NCI-H1436 (cell line): ENCODE data around the gene ALOX15B.
"Not testable (repeated sequence)": the region's sequence is repeated elsewhere in the genome, so short reads cannot be mapped to it uniquely, and the experiment has no call there.

Experiments used
- DNase-seq: peaks from one replicate; lab custom pipeline; 2025; lab: John Stamatoyannopoulos, UW

The ALOX15B gene

DNA sequence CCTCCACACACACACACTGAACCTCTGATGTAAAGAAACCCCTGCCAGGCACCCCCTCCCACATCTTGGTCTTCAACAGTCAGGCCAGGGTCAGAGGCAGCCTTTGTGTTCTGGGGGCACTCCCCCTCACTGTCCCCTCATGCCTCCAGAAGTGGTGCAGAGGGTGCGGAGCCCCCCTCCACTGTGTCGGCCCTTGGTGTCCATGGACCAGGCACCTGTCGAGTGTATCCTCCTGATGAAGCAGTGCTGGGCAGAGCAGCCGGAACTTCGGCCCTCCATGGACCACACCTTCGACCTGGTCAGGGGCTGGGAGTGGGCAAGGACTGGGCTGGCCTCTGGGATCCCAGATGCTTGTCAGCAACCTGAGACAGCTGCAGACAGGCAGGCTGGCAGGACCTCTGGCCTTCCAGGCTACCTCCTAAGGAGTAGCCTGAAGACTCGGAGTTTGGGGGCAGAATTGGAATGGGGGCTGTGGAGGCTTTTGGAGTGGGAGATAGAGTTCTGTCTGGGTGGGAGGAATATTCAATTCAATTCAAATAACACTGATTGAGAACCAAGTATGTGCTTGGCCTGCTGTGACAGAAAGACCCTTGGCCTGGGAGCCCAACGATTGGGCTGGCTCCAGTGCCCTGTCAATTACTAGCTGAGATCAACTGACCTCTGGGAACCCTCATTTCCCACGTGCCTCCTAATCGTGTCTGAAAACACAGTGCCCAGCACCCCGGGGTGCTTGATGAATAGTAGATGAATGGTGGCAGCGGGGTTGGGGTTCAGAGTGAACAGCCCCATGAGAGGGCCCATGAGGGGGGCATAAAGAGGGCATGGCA, 24.9 kb upstream of the ALOX15B start:
- DNase-seq: no peak

DNA sequence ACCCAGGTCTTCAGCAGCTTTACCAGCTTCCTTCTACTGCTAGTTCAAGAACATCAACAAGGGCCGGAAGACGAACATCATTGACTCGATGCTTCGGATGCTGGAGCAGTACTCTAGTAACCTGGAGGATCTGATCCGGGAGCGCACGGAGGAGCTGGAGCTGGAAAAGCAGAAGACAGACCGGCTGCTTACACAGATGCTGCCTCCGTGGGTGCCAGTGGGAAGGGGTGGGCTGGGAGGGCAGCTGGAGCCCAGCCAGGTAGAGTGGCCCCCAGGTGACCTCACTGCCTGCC, 24.4 kb upstream of the ALOX15B start:
- DNase-seq: no peak

DNA sequence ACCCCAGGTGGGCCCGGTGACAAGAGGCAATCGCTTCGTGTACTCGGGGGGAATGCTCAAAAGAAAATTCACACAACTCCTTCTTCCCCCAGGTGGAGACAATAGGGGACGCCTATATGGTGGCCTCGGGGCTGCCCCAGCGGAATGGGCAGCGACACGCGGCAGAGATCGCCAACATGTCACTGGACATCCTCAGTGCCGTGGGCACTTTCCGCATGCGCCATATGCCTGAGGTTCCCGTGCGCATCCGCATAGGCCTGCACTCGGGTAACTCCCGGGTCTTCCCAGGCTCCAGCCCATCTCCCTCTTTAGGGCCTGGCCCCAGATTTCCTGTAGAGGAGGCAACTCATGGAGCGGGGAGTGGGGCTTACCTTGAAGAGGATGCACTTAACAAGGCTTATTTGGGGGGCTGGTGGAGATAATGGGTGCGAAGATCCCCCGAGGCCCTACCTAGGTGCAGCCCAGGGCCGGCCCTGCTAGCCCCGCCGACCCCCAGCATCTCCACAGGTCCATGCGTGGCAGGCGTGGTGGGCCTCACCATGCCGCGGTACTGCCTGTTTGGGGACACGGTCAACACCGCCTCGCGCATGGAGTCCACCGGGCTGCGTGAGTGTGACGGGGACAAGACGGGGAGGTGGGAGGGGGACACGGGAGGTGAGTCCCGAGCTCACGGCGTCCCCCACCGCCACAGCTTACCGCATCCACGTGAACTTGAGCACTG, 23.5 kb upstream of the ALOX15B start:
- no peak for DNase-seq

DNA sequence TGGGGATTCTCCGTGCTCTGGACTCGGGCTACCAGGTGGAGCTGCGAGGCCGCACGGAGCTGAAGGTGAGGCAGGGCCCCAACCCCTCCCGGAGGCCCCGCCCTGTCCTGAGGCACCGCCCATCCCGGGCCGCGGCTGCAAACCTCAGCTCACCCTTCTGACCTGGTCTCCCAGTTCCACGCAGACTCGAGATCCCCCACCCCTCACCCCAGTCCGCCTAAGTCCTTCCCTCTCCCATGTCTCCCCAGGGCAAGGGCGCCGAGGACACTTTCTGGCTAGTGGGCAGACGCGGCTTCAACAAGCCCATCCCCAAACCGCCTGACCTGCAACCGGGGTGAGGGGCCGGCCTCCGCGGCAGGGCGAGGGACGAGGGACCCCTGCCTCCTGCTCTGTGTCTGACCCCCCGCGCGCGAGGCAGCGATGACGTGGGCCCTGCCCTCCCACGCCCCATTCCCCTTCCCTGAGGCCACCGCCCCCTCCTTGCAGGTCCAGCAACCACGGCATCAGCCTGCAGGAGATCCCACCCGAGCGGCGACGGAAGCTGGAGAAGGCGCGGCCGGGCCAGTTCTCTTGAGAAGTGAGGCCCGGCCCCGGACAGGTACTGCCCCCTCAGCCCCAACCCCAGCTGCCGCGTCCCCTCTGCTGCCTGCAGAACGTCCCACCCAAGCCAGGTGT, 22.8 kb upstream of the ALOX15B start:
- peak; percentile 17 for DNase-seq

DNA sequence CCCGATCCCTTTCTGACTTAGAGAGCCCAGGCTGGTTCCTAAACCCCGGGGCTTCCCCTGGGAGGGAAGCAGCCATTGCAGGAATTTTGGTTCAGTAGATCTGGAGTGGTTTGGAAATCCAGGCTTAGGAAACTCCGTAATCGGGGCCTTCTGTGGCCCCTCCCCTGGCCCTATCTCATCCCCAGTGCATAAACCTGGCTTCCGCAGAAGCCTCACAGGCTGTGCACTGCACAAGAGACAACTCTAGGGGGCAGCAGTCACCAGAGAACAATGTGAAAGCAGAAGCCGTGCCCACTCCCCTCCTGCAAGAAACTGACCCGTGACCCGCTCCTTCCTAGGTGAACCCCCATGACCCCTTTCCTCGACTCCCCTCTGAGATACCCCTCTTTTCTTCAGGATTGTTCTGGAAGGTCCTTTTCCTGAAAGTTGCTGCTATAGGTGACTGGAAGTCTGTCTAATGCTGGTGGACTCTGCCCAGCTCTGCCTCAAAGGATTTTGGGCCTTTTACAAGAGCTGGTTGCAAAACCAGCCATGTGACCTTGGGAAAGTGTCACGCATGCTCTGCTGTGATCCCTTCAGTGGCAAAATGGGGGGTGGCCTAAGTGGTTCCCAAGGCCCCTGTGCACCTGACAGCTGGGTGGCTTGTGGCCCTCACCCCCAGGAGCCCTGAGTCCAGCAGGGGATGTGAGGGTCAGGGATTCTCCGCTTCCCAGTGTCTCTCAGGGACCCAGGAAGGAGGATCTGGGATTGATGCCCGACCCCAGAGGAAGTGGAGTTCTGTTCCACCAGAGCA, 22.0 kb upstream of the ALOX15B start:
- DNase-seq: peak; percentile 46

- DNase-seq: no peak
These were observed 20.4 kb upstream of the ALOX15B start for GRCh38 chr17:8018436-8018835.

GRCh38 chr17:8019166-8019565, 19.7 kb upstream of the ALOX15B start:
- no peak for DNase-seq

DNA sequence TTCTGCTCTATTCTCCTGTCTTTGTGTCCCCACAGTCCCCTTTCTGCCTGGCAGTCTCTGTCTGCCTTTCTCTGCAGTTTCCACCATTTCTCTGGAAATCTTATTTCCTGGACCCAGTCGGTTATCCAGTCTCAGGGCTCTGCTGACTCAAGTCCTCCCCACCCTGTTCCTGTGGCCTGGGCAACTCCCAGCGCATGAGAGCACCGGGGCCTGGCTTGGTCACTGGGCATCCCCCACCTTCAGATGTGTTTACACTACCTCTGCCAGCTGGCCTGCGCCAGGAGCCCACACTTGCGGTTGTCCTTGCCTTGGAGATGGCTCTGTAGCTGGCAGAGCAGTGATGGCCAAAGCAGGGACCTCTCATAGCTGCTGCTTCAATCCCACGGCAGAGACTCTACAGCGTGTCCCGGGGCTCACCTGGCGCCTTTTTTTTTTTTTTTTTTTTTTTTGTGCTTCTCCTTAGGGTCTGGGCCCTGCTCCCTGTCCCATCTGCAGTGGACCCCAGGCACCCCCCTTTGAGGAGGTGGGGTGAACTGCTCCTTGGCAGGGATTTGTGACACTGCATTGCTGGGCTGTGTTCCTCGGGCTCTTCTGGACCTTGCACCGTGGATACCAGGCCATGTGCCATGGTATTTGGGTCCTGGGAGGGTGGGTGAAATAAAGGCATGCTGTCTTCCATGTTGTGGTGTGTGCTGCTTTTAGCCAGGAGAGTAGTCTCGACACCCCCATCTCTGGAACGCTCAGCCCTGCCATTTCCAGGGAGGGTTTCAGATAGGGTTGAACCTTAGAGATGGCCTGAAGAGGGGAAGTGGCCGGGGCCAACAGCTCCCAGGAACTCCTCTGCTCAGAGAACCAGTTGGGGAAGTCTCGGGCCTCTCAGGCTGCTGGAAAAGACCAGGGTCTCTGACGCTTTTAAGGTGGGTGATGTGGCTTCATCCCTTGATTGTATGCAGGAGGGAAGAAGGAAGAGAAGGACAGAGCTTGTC, 18.9 kb upstream of the ALOX15B start:
- no peak for DNase-seq

DNA sequence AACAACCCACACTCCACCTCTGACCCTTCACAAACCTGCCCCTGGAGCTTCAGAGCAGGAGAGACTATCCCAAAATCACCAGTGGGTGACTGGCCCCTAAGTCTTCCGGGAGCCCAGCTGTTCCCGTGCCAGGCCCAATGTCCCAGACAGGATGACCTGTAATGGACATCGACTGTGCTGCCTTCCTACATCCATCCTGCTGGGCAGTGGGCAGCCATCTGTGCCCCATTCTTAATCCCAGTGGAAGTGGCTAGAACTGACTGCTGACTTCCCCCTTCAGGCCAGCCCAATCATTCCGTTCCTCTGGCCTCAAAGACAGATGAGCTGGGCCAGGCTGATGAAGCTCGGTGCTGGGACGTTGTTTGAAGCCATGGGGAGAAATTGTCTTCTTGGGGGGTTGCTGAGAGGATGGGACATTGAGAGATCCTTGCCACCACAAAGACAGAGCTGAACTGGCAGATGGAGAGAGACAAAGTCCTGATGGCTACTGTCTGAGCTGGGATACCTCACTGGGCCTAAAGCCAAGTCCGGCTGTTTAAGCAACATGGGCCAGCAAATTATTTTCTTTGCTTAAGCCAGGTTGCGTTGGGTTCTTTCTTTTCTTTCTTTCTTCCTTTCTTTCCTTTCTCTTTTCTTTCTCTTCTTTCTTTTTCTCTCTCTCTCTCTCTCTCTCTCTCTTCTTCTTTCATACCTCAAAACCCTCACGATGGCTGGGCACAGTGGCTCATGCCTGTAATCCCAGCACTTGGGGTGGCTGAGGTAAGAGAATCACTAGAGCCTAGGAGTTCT, 17.9 kb upstream of the ALOX15B start:
- DNase-seq: no peak

DNA sequence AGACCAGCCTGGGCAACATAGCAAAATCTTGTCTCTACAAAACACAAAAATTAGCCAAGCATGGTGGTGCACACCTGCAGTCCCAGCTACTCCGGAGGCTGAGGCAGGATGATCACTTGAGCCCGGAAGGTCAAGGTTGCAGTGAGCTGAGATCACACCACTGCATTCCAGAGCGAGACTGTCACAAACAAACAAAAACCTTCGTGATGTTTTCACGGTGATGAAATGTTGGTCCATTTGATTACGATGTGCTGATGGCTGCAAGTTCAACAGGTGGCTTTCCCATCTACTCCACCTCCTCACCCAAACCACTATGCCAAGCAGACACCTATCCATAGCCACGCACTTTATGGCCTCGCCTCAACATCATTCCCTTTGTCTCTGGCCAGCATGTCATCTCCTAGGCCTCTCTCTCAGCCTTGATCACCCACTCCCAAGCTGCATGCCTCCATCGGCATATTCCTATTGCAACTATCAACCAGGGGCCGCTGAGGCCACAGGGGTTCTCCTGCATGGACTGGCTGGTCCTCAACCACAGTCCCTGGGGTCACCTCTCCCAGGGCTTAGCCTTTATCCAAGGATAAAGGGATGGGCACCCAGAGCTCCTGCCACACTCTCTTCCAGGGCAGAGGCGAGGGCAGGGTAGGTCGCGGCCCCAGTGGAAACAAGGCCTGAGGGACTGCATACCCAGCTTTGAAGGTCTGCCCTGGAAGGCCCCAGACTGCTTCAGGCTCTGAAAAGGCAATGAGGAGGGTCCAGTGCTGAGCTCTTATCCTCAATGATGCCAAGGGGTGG, 17.1 kb upstream of the ALOX15B start:
- DNase-seq: no peak

GRCh38 chr17:8022360-8023003, 16.4 kb upstream of the ALOX15B start:
- no peak for DNase-seq

- DNase-seq: not testable (repeated sequence)
These were observed 14.7 kb upstream of the ALOX15B start for GRCh38 chr17:8024161-8024560.

DNA sequence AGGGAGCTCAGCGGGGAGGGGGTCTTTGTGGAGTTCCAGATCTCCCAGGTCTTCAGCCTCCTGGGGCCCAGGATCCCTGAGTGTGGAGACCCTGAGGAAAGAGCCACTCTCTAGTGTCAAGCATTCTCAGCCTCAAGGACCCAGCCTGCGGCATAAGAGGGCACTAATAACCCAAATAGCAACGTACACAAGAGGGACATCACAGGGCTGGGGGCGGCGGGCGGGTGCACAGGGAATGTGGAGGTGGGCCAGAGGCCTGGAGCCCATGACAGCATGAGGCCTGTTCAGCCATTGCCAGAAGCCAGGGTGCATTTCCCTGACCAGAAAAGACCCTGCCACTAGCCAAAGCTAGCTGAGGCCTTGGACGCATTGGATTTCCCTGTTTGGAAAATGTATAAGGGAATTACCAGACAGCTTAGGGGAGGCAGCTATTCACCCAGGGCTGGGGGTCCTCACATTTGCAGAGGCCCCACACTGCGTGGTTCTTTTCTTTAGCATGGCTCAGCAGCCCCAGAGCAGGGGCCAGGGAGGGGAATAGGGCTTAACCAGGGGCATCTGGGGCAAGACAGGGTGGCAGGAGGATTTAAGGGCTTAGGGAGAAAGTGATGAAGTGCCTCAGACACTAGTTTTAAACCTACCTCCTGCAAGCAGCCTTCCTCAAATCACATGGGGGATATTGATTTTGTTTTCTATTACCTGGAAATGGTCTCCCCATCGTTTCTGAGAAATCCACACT, 13.5 kb upstream of the ALOX15B start:
- DNase-seq: no peak

DNA sequence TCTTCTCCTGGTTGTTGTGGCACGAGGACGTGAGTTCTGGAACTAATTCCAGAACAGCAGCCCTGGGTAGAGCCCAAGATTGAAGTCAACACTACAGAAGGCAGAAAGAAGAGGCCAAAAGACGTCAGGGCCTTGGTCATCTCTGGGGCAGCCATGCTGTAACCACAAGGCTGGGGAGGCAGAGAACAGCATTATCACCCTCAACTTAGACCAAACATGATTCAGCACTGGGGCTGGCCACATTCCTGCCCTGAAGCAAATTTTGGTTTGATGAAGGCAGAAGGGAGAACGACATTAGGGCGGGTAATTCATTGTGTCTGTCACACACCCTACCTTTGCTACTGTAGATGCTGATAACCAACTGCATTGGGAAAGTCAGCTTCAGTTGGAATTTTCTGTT, 9.7 kb upstream of the ALOX15B start:
- no peak for DNase-seq

DNA sequence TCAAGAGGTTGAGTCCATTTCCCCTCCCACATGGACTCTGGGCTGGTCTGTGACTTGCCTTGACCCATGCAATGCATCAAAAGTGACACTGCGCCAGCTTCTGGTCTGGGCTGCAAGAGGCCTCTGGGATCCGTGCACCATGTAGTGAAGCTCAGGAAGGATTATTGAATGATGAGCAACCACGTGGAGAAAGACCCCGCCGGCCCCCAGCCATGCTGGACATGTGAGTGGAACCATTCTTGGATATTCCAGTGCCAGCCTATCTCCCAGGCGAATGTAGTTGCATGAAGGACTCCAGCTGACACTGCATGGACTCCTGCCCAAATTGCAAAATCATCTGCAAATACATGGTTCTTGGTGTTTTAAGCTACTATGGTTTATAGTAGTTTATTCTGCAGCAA, 7.6 kb upstream of the ALOX15B start:
- DNase-seq: no peak

DNA sequence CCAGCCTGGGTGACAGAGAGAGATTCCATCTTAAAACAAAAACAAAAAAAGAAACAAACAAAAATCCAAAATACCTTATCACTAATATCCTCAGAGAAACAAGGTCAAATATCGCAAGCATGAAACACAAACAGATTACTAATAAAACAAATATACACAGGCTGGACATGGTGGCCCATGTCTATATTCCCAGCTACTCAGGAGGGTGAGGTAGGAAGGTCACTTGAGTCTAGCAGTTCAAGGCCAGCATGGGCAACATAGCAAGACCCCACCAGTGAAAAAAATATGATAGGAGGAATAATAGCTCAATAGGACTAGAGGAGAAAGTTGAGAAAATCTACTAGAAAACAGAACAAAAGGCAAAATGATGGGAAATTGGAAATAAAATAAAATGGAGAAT, 6.9 kb upstream of the ALOX15B start:
- no peak for DNase-seq

DNA sequence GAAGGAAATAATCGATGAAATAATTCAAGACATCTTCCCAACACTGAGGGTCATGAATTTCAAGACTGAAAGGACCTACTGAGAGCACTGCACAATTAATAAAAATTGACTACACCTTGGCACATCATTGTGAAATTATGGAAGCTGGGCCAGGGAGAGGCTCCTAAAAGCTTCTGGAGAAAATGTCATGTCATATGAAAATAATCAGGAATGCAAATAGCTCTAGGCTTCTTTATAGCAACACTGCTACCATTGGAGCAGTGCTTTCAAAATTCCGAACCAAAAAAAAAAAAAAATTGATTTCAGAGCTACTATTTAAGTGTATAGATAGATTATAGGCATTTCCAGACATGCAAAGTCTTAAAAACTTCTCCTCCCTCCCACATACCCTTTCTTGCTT, 6.4 kb upstream of the ALOX15B start:
- DNase-seq: no peak

DNA sequence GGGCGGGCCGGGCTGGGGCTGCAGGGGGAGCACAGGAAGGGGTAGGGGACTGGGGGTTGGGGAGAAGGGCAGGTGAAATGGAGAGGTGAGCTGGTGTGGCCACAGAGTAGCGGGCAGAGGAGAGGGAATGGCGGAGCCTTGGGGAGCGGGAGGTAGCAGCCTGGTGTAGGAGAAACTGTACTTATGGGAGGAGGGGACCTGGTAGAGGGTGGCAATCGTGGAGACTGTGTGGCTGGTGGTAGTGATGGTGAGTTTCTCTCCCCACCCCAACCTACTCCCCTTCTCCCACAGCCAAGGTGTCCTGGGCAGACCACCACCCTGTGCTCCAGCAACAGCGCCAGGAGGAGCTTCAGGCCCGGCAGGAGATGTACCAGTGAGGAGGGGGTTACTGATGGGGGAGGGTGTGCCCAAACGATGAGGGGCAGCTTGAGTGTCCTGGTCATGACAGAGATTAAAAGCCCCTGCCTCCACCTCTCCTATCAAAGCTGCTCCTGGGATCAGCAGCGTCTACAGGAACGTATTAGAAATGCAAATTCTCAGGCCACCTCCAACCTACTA, 831 bp downstream of the ALOX15B start:
- no peak for DNase-seq
